ENCODE data around the gene GAREM1.

- TF ChIP-seq CTCF (IDR thresholded peaks at IDR 0.05; ENCODE audit: low read depth, low read length) (no peak), POLR2A (IDR thresholded peaks at IDR 0.05; ENCODE audit: extremely low read depth, insufficient read length) (no peak)
Observed at GRCh38 chr18:32468147-32468845, 2.4 kb downstream of the GAREM1 start.

Measured in NB4 (cell line).